MM.1S (cell line): ENCODE measurements around the gene CACNA1C.

Experiments
- DNase-seq: peaks from one replicate; pipeline ENCODE4 v3.0.0-alpha.2; 2015
- H2AFZ ChIP-seq: fragments of 300-600 bp; sonication (generic); 2 replicates; pipeline ENCODE4 v1.6.0; 2016; ENCODE audit warnings: antibody characterized with exemption, low read length
- H3F3A ChIP-seq: fragments of 300-600 bp; sonication (generic); 2 replicates; pipeline ENCODE4 v1.6.1; 2016; ENCODE audit warnings: mild to moderate bottlenecking, antibody characterized with exemption, low read length, moderate library complexity, mixed read lengths; ENCODE audit not compliant: insufficient read depth
- H3K27ac ChIP-seq: fragments of 300-600 bp; sonication (generic); 2 replicates; pipeline ENCODE4 v1.5.1; 2016; ENCODE audit warnings: mild to moderate bottlenecking, low read length
- H3K27me3 ChIP-seq: fragments of 300-600 bp; sonication (generic); replicated peaks from 2 replicates; pipeline ENCODE4 v1.6.0; 2016; ENCODE audit warnings: low read length; ENCODE audit not compliant: insufficient read depth
- H3K36me3 ChIP-seq: fragments of 300-600 bp; sonication (generic); replicated peaks from 2 replicates; pipeline ENCODE4 v1.6.1; 2016; ENCODE audit warnings: mild to moderate bottlenecking, low read length, mixed read lengths; ENCODE audit not compliant: insufficient read depth
- H3K4me1 ChIP-seq: fragments of 300-600 bp; sonication (generic); 2 replicates; pipeline ENCODE4 v1.6.1; 2016; ENCODE audit warnings: low read length, mixed read lengths
- H3K4me2 ChIP-seq: fragments of 300-600 bp; sonication (generic); 2 replicates; pipeline ENCODE4 v1.6.0; 2016; ENCODE audit warnings: low read depth, low read length
- H3K4me3 ChIP-seq: fragments of 300-600 bp; sonication (generic); 2 replicates; pipeline ENCODE4 v1.5.1; 2016; ENCODE audit warnings: low read length, mixed read lengths
- H3K79me2 ChIP-seq: fragments of 300-600 bp; sonication (generic); 2 replicates; pipeline ENCODE4 v1.6.1; 2016; ENCODE audit warnings: mixed run types, low read length, mixed read lengths
- H3K9ac ChIP-seq: fragments of 300-600 bp; sonication (generic); 2 replicates; pipeline ENCODE4 v1.6.1; 2016; ENCODE audit warnings: low read length, mixed read lengths
- H3K9me2 ChIP-seq: fragments of 300-600 bp; sonication (generic); replicated peaks from 2 replicates; pipeline ENCODE4 v1.6.1; 2016; ENCODE audit warnings: mild to moderate bottlenecking, low read length, mixed read lengths; ENCODE audit not compliant: insufficient read depth
- H3K9me3 ChIP-seq: fragments of 300-600 bp; sonication (generic); replicated peaks from 2 replicates; pipeline ENCODE4 v1.6.1; 2016; ENCODE audit warnings: mild to moderate bottlenecking, low read length, mixed read lengths; ENCODE audit not compliant: insufficient read depth
- H4K20me1 ChIP-seq: fragments of 300-600 bp; sonication (generic); 2 replicates; pipeline ENCODE4 v1.6.1; 2016; ENCODE audit warnings: mild to moderate bottlenecking, low read length, moderate library complexity, mixed read lengths; ENCODE audit not compliant: insufficient read depth
- EZH2 ChIP-seq: fragments of 300-600 bp; sonication (generic); optimal IDR thresholded peaks from 2 replicates; pipeline ENCODE3; 2017; ENCODE audit warnings: low read depth, mild to moderate bottlenecking, antibody characterized with exemption, low read length, mixed read lengths
- EZH2phosphoT487 ChIP-seq: fragments of 300-600 bp; sonication (generic); IDR thresholded peaks from 2 replicates; pipeline ENCODE4 v1.6.1; 2018; ENCODE audit warnings: antibody characterized with exemption, low read length
- TF ChIP-seq, protein P1 (sequence below): fragments of 300-600 bp; sonication (generic); IDR thresholded peaks from 2 replicates; pipeline ENCODE4 v1.5.1; 2016; ENCODE audit warnings: antibody characterized with exemption, low read length, mixed read lengths

Gene CACNA1C

GRCh38 chr12:2318286-2318685 is 265.5 kb downstream of the CACNA1C start:
- Histone ChIP-seq H3F3A (no peaks in the 10 kb centered on the region), H4K20me1 (no peaks in the 10 kb centered on the region), H3K27me3 (no peaks in the 10 kb centered on the region), H2AFZ (no peak overlapping the region), H3K9ac (no peak overlapping the region), H3K4me3 (no peak overlapping the region), H3K36me3 (no peaks in the 10 kb centered on the region), H3K9me2 (no peaks in the 10 kb centered on the region), H3K4me1 (no peaks in the 10 kb centered on the region), H3K4me2 (no peak overlapping the region), H3K27ac (no peak overlapping the region), H3K9me3 (no peaks in the 10 kb centered on the region), H3K79me2 (no peaks in the 10 kb centered on the region)
- no peak for DNase-seq
- TF ChIP-seq EZH2 (no peak), EZH2phosphoT487 (no peak)
- TF ChIP-seq, protein P1, sequence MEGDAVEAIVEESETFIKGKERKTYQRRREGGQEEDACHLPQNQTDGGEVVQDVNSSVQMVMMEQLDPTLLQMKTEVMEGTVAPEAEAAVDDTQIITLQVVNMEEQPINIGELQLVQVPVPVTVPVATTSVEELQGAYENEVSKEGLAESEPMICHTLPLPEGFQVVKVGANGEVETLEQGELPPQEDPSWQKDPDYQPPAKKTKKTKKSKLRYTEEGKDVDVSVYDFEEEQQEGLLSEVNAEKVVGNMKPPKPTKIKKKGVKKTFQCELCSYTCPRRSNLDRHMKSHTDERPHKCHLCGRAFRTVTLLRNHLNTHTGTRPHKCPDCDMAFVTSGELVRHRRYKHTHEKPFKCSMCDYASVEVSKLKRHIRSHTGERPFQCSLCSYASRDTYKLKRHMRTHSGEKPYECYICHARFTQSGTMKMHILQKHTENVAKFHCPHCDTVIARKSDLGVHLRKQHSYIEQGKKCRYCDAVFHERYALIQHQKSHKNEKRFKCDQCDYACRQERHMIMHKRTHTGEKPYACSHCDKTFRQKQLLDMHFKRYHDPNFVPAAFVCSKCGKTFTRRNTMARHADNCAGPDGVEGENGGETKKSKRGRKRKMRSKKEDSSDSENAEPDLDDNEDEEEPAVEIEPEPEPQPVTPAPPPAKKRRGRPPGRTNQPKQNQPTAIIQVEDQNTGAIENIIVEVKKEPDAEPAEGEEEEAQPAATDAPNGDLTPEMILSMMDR, result no peak

- Histone ChIP-seq H3F3A (no peaks in the 10 kb centered on the region), H3K79me2 (no peaks in the 10 kb centered on the region), H3K9me2 (no peaks in the 10 kb centered on the region), H3K4me3 (no peak overlapping the region), H4K20me1 (no peaks in the 10 kb centered on the region), H3K27me3 (no peaks in the 10 kb centered on the region), H3K4me2 (no peak overlapping the region), H3K27ac (no peak overlapping the region), H3K9me3 (no peaks in the 10 kb centered on the region), H2AFZ (no peak overlapping the region), H3K9ac (no peak overlapping the region), H3K36me3 (no peaks in the 10 kb centered on the region), H3K4me1 (no peaks in the 10 kb centered on the region)
- no peak for TF ChIP-seq EZH2phosphoT487
- TF ChIP-seq, protein P1, result no peak
- no peak for TF ChIP-seq EZH2
- no peak for DNase-seq
Measured at GRCh38 chr12:2319136-2319535, 266.3 kb downstream of the CACNA1C start.

GRCh38 chr12:2319737-2320506 is 267.1 kb downstream of the CACNA1C start:
- Histone ChIP-seq H3K9ac (no peak overlapping the region), H2AFZ (no peak overlapping the region), H3K9me2 (no peaks in the 10 kb centered on the region), H3K79me2 (no peaks in the 10 kb centered on the region), H3K4me2 (no peak overlapping the region), H3K27me3 (no peaks in the 10 kb centered on the region), H4K20me1 (no peaks in the 10 kb centered on the region), H3K9me3 (no peaks in the 10 kb centered on the region), H3K4me3 (no peak overlapping the region), H3K4me1 (no peaks in the 10 kb centered on the region), H3K27ac (no peak overlapping the region), H3F3A (no peaks in the 10 kb centered on the region), H3K36me3 (no peaks in the 10 kb centered on the region)
- no peak for DNase-seq
- TF ChIP-seq EZH2 (no peak), EZH2phosphoT487 (no peak)
- TF ChIP-seq, protein P1, result no peak
